PC-3 (cell line): Measurements from ENCODE around the gene ATG16L1.

ENCODE experiments used
- EZH2 ChIP-seq: fragments of 300-600 bp; sonication (generic); IDR thresholded peaks from one replicate; pipeline ENCODE4 v1.6.1; 2017; ENCODE audit warnings: antibody characterized with exemption, mild to moderate bottlenecking, low read length; ENCODE audit not compliant: unreplicated experiment
- EZH2phosphoT487 ChIP-seq: fragments of 300-600 bp; sonication (generic); IDR thresholded peaks from 2 replicates; pipeline ENCODE4 v1.6.1; 2018; ENCODE audit warnings: mild to moderate bottlenecking, antibody characterized with exemption, low read length, borderline replicate concordance

GRCh38 chr2:233332125-233332524 lies 80.7 kb downstream of the ATG16L1 start:
- TF ChIP-seq EZH2phosphoT487, result no peak
- TF ChIP-seq EZH2, result no peak
